Panc1 (cell line): Measurements from ENCODE around the gene SETMAR. TPM values are rescaled to one million over a fixed set of nuclear protein-coding genes. Genes with fewer than 3 reads are reported as not detected.

Experiments used
- ATAC-seq: fragments of 200-7000 bp; cut with Tn5 transposase; 2 replicates; pipeline ENCODE4 v1.9.1; 2020; ENCODE audit warnings: mild to moderate bottlenecking, moderate library complexity
- BruUV-seq: library from RNA; stranded (reverse); fragments of 400-500 nt; replicated peaks from 2 replicates; lab custom pipeline; 2021; lab: Mats Ljungman, UMichigan
- CTCF ChIA-PET: fragments of 300-600 bp; sonication (Branson Sonifier 250); formaldehyde crosslinking; loops from one replicate; lab custom pipeline; 2022; ENCODE audit warnings: antibody characterized with exemption; lab: Charles Lee
- POLR2A ChIA-PET: fragments of 300-600 bp; sonication (Branson Sonifier 250); formaldehyde crosslinking; loops from one replicate; lab custom pipeline; 2022; ENCODE audit warnings: antibody characterized with exemption; lab: Charles Lee
- DNase-seq: peaks from one replicate; pipeline ENCODE4 v3.0.0-alpha.2; 2010; ENCODE audit warnings: low read depth, low spot score
- H3K27ac ChIP-seq: 2 replicates; pipeline ENCODE4 v1.5.1; 2011; ENCODE audit warnings: mild to moderate bottlenecking, low read length, inconsistent platforms
- H3K27me3 ChIP-seq: fragments of 200-500 bp; sonication (Bioruptor generic); 2 replicates; pipeline ENCODE4 v1.6.0; 2014; ENCODE audit warnings: low read length, inconsistent platforms; ENCODE audit not compliant: control insufficient read depth, insufficient read depth
- H3K36me3 ChIP-seq: fragments of 200-500 bp; sonication (Bioruptor generic); 2 replicates; pipeline ENCODE4 v1.5.1; 2014; ENCODE audit warnings: inconsistent platforms, mild to moderate bottlenecking, low read length, moderate library complexity; ENCODE audit not compliant: control insufficient read depth, insufficient read depth
- H3K4me1 ChIP-seq: 2 replicates; pipeline ENCODE4 v1.5.1; 2011; ENCODE audit warnings: inconsistent platforms, mild to moderate bottlenecking, low read length, moderate library complexity; ENCODE audit not compliant: control insufficient read depth, insufficient read depth
- H3K4me3 ChIP-seq, 2 experiments: 2 replicates each; pipeline ENCODE4 v1.5.1; 2011 to 2012; ENCODE audit warnings: low read depth in 2 of 2, low read length in 2 of 2, mild to moderate bottlenecking in 2 of 2, inconsistent platforms in 1 of 2, moderate library complexity in 1 of 2
- H3K9me3 ChIP-seq: fragments of 200-500 bp; sonication (Bioruptor generic); 2 replicates; pipeline ENCODE4 v1.5.1; 2014; ENCODE audit warnings: low read depth, mild to moderate bottlenecking, inconsistent platforms, low read length, moderate library complexity; ENCODE audit not compliant: control insufficient read depth, insufficient read depth
- POLR2AphosphoS5 ChIP-seq: IDR thresholded peaks from 2 replicates; pipeline ENCODE4 v1.6.1; 2012; ENCODE audit warnings: mild to moderate bottlenecking, low read depth, low read length, moderate library complexity
- SIN3A ChIP-seq: IDR thresholded peaks from 2 replicates; pipeline ENCODE4 v1.6.1; 2012; ENCODE audit warnings: low read depth, mild to moderate bottlenecking, low read length, moderate library complexity, borderline replicate concordance; ENCODE audit not compliant: insufficient read depth
- TCF7L2 ChIP-seq: IDR thresholded peaks from 2 replicates; pipeline ENCODE4 v1.6.1; 2011; ENCODE audit warnings: mild to moderate bottlenecking, low read depth, low read length, inconsistent platforms
- in situ Hi-C: cut with HindIII; loops from 2 replicates; pipeline ENCODE4 v1.10.0; 2016; ENCODE audit warnings: low sequenced_read_pairs, low pct_unique_long_range_greater_than_20kb
- intact Hi-C: fragments of 100-400 bp; cut with micrococcal nuclease; formaldehyde crosslinking; loops from one replicate; pipeline ENCODE4 v1.10.0; 2022; ENCODE audit not compliant: unreplicated experiment
- total RNA-seq: library from RNA; stranded (reverse); gene quantifications from one replicate; pipeline ENCODE4 v1.2.1, GENCODE V29; 2021; ENCODE audit not compliant: unreplicated experiment
- TF ChIP-seq, protein P1 (sequence below): fragments of 450-650 bp; IDR thresholded peaks from 2 replicates; pipeline ENCODE4 v1.5.1; 2017; ENCODE audit warnings: mild to moderate bottlenecking
- TF ChIP-seq, protein P2 (sequence below), 2 experiments: IDR thresholded peaks; 2 replicates each; pipeline ENCODE4 v1.6.1; 2011 to 2012; ENCODE audit warnings: low read depth in 2 of 2, control low read depth in 1 of 2, low read length in 1 of 2, mild to moderate bottlenecking in 1 of 2, moderate library complexity in 1 of 2; ENCODE audit not compliant: insufficient read depth in 1 of 2

Gene SETMAR
- total RNA-seq, 1 experiment from 2014 or later: 9.6 TPM

DNA sequence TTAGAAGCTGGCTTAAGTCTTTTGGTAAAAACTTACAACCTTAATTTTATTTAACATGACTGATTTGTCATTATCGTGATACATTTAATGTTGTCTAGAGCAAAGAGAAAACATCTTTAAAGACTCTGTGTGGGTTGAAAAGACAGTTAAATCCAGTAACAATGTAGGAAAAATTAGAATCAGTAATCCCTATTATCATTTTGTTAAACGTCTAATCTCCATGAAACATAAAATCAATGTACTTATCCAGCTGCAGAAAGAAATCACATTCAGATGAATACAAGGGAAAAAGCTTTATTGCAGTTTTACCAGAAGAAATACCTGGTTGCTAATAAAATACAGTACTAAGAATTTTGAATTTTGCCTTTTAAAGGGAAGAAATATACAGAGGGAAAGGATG lies 21.2 kb upstream of the SETMAR start:
- DNase-seq (no peak), ATAC-seq (no peak)
- TF ChIP-seq SIN3A (no peak), TCF7L2 (no peak), POLR2AphosphoS5 (no peak)
- TF ChIP-seq, protein P1, sequence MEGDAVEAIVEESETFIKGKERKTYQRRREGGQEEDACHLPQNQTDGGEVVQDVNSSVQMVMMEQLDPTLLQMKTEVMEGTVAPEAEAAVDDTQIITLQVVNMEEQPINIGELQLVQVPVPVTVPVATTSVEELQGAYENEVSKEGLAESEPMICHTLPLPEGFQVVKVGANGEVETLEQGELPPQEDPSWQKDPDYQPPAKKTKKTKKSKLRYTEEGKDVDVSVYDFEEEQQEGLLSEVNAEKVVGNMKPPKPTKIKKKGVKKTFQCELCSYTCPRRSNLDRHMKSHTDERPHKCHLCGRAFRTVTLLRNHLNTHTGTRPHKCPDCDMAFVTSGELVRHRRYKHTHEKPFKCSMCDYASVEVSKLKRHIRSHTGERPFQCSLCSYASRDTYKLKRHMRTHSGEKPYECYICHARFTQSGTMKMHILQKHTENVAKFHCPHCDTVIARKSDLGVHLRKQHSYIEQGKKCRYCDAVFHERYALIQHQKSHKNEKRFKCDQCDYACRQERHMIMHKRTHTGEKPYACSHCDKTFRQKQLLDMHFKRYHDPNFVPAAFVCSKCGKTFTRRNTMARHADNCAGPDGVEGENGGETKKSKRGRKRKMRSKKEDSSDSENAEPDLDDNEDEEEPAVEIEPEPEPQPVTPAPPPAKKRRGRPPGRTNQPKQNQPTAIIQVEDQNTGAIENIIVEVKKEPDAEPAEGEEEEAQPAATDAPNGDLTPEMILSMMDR: no peak
- TF ChIP-seq, protein P2, sequence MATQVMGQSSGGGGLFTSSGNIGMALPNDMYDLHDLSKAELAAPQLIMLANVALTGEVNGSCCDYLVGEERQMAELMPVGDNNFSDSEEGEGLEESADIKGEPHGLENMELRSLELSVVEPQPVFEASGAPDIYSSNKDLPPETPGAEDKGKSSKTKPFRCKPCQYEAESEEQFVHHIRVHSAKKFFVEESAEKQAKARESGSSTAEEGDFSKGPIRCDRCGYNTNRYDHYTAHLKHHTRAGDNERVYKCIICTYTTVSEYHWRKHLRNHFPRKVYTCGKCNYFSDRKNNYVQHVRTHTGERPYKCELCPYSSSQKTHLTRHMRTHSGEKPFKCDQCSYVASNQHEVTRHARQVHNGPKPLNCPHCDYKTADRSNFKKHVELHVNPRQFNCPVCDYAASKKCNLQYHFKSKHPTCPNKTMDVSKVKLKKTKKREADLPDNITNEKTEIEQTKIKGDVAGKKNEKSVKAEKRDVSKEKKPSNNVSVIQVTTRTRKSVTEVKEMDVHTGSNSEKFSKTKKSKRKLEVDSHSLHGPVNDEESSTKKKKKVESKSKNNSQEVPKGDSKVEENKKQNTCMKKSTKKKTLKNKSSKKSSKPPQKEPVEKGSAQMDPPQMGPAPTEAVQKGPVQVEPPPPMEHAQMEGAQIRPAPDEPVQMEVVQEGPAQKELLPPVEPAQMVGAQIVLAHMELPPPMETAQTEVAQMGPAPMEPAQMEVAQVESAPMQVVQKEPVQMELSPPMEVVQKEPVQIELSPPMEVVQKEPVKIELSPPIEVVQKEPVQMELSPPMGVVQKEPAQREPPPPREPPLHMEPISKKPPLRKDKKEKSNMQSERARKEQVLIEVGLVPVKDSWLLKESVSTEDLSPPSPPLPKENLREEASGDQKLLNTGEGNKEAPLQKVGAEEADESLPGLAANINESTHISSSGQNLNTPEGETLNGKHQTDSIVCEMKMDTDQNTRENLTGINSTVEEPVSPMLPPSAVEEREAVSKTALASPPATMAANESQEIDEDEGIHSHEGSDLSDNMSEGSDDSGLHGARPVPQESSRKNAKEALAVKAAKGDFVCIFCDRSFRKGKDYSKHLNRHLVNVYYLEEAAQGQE (IDR thresholded peaks at IDR 0.05; ENCODE audit: insufficient read depth in 1 of 2, low read depth in 2 of 2, low read length in 1 of 2): no peak
- Histone ChIP-seq H3K36me3 (no peaks in the 10 kb centered on the region), H3K27ac (no peak overlapping the region), H3K4me1 (no peaks in the 10 kb centered on the region), H3K4me3 (no peak overlapping the region), H3K9me3 (no peaks in the 10 kb centered on the region), H3K27me3 (no peaks in the 10 kb centered on the region)
- intact Hi-C loops: no loop called here
- in situ Hi-C loops: no loop called here
- no TSS peak for BruUV-seq
- ChIA-PET POLR2A (no interaction called here), CTCF (no interaction called here)

DNA sequence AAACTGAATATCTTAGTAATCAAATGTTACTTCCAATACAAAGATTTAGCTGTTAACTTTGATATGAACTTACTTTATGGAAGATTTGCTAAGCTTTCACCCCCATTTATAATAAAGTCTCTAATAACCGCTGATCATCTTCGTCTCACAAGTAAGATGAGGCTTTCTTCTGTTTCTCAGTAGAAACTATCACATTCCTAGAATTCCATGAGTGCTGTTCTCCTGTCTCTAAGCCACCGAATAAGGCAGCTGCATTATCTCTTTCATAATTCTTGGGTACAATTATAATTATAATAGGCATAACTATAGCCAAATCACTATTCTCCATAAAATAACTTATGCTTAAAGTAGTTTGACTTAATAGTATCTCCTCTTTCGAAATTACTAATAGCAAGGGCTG lies 18.3 kb upstream of the SETMAR start:
- Histone ChIP-seq H3K9me3 (no peaks in the 10 kb centered on the region), H3K4me1 (no peaks in the 10 kb centered on the region), H3K27ac (no peak overlapping the region), H3K27me3 (no peaks in the 10 kb centered on the region), H3K4me3 (no peak overlapping the region), H3K36me3 (no peaks in the 10 kb centered on the region)
- ATAC-seq: no peak
- ChIA-PET POLR2A (no interaction called here), CTCF (no interaction called here)
- TF ChIP-seq, protein P1: no peak
- in situ Hi-C loops: no loop called here
- no peak for DNase-seq
- intact Hi-C loops: no loop called here
- BruUV-seq: no TSS peak

DNA sequence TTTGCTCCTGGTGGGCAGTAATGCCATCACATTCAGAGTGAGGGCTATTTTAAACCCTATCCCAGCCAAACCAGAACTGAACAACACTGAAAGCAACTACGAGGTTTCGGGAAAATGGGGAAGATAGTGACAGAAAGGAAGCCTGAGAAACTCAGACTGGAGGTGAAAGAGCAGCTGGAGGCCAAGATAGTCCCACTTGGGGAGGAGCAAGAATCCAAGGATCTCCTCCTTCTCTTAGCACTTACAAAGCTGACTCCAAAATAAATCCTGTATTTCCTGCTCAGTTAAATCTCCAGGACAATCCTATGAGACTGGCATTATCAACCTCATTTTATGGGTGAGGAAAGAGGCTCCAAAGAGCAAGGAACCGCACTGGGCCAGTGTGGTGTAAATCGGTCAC lies 14.1 kb upstream of the SETMAR start:
- ChIA-PET CTCF (no interaction called here), POLR2A (no interaction called here)
- Histone ChIP-seq H3K36me3 (no peaks in the 10 kb centered on the region), H3K27me3 (peaks cover 3% of the 10 kb centered on the region; the same call in 1 of the 2 replicates), H3K4me1 (no peaks in the 10 kb centered on the region), H3K4me3 (no peak overlapping the region), H3K27ac (no peak overlapping the region), H3K9me3 (no peaks in the 10 kb centered on the region)
- intact Hi-C loops (no loop called here), in situ Hi-C loops (no loop called here)
- DNase-seq: no peak
- ATAC-seq: no peak
- BruUV-seq: no TSS peak
- TF ChIP-seq POLR2AphosphoS5 (no peak), TCF7L2 (no peak), SIN3A (no peak)
- TF ChIP-seq, protein P2 (IDR thresholded peaks at IDR 0.05; ENCODE audit: insufficient read depth in 1 of 2, low read depth in 2 of 2, low read length in 1 of 2): no peak
